NOMO-1 (cell line): Measurements from ENCODE around the gene S100A9.

Experiments
- DNase-seq, 2 experiments: peaks; one replicate each; lab custom pipeline; 2025; ENCODE audit not compliant: unreplicated experiment in 2 of 2; lab: John Stamatoyannopoulos, UW

Gene S100A9

GRCh38 chr1:153359241-153359640, 1.6 kb downstream of the S100A9 start:
- no peak for DNase-seq

DNA sequence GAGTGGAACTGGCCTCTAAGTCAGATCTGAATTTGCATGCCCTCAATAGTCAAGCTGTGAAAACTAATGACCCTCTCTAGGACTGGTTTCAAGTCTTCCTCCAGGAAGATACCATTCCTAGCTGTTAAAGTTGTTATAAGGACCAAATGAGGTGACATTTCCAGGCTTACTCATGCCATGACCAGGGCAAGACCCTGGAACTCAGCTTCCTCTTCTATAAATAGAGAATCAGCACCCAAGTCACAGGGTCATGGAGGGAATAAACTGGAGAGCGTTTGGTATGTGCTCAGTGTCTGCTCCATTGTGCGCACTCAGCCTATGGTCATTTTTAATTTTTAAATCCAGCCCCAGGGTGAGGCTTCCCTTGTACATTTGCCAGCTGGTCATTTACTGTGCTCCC, 2.5 kb downstream of the S100A9 start:
- no peak for DNase-seq

DNA sequence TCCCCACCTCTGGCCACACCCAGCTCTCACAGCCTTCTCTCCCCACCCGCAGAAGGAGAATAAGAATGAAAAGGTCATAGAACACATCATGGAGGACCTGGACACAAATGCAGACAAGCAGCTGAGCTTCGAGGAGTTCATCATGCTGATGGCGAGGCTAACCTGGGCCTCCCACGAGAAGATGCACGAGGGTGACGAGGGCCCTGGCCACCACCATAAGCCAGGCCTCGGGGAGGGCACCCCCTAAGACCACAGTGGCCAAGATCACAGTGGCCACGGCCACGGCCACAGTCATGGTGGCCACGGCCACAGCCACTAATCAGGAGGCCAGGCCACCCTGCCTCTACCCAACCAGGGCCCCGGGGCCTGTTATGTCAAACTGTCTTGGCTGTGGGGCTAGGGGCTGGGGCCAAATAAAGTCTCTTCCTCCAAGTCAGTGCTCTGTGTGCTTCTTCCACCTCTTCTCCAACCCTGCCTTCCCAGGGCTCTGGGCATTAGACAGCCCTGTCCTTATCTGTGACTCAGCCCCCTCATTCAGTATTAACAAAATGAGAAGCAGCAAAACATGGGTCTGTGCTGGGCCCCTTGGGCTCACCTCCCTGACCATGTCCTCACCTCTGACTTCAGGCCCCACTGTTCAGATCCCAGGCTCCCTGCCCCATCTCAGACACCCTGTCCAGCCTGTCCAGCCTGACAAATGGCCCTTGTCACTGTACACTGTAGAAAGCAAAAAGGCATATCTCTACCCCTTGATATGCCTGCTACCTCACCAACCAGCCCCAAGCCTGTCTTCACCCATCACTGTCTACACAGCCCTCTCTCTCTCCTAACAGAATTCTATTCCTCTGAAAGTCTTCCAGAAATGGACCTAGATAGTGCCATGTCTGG, 3.2 kb downstream of the S100A9 start:
- no peak for DNase-seq

DNA sequence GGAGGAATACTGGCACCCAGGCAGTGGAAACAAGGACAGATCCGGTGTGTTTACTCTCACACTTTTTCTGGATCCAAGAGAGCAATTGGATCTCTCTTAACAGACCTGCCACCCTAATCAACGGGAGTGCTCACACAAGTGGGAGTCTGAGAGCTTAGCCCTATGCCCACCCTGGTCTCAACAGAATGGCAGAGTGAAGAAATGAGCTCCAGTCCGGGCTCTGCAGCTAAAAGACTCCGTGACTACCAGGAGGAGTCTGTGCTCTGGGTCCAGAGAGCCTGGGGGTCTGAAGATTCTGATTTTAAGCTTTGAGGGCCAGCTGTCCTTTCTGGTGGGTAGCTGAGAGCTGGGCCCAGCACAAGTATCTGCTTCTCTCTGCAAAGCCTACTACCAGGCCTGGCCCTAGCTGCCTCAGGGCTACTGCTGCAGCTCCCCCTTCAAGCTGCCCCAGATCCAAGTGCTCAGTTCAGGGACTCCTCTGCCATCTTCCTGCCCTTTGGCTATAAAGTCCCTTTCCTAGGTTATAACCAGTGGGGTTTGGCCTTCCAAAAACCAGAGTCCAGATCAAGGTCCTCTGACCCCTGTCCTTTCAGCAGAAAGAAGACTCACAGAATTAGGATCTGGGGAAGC, 3.9 kb downstream of the S100A9 start:
- no peak for DNase-seq

DNA sequence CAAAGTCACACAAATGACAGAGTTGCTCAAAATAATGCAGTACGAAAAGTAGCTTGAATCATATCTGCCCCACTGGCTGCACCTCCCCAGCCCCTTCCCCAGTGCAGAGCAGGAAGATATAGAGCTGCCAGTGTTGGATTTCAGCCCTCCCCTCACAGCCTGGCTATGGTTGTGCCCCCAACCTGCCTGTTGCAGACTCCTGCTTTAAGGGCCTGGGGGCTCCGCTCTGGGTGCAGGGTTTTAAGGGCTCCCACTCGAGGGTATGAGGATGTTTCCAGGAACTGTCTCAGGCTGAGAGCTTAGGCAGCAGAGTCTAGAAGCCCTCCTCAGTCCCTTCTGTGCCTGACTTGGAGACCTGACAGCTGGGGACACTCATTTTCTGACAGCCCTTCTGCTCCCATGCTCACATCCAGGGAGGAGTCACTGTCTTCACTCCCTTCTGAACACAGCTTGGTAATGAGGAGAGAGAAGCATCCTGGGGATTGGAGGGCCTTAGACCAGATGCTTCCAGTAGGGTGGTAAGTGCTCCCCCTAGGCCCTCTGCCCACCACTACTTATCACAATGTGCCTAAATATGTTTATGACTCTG, 4.6 kb downstream of the S100A9 start:
- DNase-seq, result no peak

- DNase-seq, result no peak
Observed at GRCh38 chr1:153363641-153364040, 6.0 kb downstream of the S100A9 start.

DNA sequence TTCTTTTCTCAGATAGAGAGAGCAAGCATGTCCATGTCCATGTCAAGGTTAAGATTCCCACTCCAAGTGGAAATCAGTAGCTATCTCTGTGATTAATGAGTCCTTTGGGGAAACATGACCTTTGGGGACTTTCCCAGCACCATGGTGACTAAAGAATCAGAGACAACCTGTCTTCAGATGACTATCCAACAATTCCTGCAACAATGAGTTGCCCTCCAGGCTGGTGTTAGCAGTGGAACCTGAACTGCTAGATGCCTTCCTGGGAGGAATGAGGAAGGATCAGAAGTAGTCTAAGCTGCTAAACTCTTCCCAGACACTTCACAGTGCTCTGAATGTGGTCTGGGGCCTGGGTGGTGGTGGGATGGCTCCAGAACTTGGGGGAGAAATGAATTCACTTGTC, 6.5 kb downstream of the S100A9 start:
- no peak for DNase-seq

- peak; percentile 93 to 95 for DNase-seq
Observed at GRCh38 chr1:153364766-153365666, 7.4 kb downstream of the S100A9 start.

- DNase-seq, result no peak
Observed at GRCh38 chr1:153365696-153366095, 8.0 kb downstream of the S100A9 start.

- DNase-seq, result no peak
Observed at GRCh38 chr1:153366261-153366660, 8.6 kb downstream of the S100A9 start.

GRCh38 chr1:153367090-153367489, 9.4 kb downstream of the S100A9 start:
- no peak for DNase-seq

DNA sequence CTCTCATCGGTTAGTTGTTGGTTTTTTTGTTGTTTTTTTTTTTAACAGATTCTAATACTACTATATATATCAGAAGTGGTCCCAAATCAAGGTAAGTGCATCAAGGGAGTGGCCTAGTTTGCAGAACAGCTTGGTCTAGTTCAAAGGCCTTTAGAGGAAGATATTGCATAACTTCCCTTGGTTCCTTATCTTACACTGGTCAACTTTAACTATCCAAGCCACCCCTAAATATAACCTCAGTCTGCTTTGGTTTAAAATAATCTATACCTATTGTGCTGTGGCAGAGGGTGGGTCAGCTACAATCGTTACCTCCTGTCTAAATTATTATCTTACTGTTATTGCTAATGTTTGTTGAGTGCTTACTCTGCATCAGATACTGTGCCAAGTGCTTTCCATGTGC, 10.8 kb downstream of the S100A9 start:
- DNase-seq, result peak; percentile 51 to 85

DNA sequence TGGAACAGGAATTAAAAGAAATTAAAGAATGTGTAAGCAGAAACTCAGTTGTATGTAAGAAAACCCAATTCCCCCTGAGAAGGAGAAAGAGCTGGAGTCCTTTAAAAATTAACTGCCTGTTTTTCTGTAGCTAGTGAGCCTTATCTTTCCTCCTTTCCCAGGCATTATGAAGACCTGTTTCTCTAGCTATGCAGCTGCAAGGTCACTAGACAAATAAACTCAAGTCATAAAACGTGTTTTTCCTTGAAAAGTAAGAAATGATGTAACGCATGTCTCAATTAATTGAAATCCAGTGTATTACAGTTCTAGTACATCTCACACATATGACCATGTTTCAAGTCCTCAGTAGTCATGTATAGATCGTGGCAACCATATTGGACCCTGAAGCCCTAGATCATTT, 12.5 kb downstream of the S100A9 start:
- DNase-seq, result no peak

DNA sequence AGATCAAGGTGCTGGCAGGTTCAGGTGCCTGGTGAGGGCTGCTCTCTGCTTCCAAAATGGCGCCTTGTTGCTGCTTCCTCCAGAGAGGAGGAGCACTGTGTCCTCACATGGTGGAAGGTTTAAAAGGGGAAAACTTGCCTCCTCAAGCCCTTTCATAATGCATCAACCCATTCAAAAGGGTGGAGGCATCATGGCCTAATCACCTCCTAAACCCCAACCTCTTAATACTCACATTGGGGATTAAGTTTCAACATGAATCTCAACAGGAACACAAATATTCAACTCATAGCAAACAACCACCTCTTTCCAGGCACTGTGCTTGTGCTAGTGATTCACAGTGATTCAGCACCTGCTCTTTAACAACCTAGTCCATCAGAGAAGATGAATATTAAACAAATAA, 13.6 kb downstream of the S100A9 start:
- no peak for DNase-seq

DNA sequence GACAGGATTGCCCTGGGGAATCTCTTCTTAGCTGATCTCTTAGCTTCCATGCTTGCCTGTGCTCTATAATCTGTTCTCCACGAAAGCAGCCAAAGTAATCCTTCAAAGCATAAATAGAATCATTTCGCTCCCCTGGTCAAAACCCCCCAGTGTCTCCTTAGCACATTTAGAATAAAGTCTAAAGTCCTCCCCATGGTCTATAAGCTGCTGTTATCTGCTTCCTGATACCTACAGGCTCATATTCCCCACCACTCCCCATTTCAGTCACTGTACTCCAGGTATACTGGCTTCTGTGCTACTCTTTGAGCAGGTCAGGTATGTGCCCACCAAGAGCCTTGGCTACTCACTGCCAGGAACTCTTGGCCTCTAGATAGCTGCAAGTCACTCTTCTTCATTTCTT, 14.9 kb downstream of the S100A9 start:
- no peak for DNase-seq

- peak; percentile 65 to 67 for DNase-seq
Observed at GRCh38 chr1:153374071-153374470, 16.4 kb downstream of the S100A9 start.

- peak; percentile 93 to 96 for DNase-seq
Observed at GRCh38 chr1:153375511-153375910, 17.9 kb downstream of the S100A9 start, which contains the start of gene S100A12. Gene S100A12, minus strand, starts transcription at chr1:153375621. Its CDS starts 1,029 bp downstream, at chr1:153374592.

DNA sequence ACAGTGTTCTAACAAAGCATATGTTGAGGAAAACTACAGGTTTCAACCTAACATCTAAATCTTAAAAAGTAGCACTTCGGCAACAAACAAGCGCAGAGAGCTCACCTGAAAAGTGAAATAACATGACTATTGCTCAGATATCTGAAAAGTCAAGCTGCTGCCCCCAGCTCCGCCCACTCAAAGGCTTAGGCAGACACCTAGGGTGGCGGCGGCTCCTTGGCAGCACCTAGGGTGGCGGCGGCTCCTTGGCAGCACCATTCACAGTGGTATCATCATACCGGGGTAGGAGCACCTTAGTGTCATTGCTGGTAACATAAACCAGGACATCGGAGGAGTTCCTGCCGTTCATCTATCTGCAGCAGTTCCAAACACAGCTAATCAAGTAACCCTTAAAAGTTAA, 21.9 kb downstream of the S100A9 start:
- DNase-seq, result no peak

DNA sequence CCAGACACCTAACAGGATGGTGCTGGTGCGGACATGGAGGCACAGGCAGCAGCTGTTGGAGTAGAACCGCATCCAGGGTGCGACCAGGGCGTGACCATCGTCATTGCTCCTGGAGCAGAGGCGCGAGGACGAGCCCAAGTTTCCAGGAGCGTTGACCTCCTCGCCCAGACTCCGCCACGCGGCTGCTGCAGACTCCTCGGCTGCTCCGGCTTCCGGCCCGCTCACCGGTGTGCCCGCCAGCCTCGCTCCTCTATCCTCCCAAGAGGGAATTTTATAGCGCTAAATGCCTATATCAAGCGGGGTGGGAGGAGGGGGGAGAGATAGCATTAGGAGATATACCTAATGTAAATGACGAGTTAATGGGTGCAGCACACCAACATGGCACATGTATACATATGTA, 23.1 kb downstream of the S100A9 start:
- DNase-seq, result no peak

GRCh38 chr1:153384958-153385580, 27.4 kb downstream of the S100A9 start:
- DNase-seq, result no peak
